Measurements from ENCODE around the gene DMAC2. TPM values are rescaled to one million over a fixed set of nuclear protein-coding genes. Genes with fewer than 3 reads are reported as not detected.
"Not testable (repeated sequence)": the region's sequence is repeated elsewhere in the genome, so short reads cannot be mapped to it uniquely, and the experiment has no call there.

Gene DMAC2
- total RNA-seq, 2 donors from 2014 or later, result 52.9 to 71.5 TPM

DNA sequence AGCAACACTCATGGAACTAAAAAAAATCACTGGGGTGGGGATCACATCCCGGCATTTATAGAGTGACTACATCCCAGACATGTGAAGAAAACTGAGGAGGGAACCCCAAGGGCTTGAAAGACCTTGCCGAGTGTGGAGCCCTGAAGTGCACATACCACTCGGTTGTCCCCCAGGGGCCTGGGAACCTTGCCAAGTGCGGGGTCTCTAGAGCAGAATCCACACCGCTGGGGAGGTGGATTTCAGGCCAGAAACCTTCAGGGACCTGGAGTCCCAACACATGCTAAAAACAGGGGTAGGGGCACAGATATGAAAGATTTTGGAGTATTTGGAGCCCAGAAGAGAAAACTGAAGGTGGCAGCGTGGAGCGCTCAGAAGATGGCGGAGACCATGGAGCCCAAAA lies 38.5 kb upstream of the DMAC2 start:
- TF ChIP-seq, protein P1, sequence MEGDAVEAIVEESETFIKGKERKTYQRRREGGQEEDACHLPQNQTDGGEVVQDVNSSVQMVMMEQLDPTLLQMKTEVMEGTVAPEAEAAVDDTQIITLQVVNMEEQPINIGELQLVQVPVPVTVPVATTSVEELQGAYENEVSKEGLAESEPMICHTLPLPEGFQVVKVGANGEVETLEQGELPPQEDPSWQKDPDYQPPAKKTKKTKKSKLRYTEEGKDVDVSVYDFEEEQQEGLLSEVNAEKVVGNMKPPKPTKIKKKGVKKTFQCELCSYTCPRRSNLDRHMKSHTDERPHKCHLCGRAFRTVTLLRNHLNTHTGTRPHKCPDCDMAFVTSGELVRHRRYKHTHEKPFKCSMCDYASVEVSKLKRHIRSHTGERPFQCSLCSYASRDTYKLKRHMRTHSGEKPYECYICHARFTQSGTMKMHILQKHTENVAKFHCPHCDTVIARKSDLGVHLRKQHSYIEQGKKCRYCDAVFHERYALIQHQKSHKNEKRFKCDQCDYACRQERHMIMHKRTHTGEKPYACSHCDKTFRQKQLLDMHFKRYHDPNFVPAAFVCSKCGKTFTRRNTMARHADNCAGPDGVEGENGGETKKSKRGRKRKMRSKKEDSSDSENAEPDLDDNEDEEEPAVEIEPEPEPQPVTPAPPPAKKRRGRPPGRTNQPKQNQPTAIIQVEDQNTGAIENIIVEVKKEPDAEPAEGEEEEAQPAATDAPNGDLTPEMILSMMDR (conservative IDR thresholded peaks at IDR 0.05), result no peak
- H3K9me3 Mint-ChIP-seq, result peaks cover 62% of the 10 kb centered on the region
- peak; percentile 43 for DNase-seq
- H3K4me1 Mint-ChIP-seq, result no peaks in the 10 kb centered on the region
- peaks cover 4% of the 10 kb centered on the region for H3K27me3 ChIP-seq (ENCODE audit: control insufficient read depth, insufficient read depth, low read length, poor library complexity, severe bottlenecking)
- no peak overlapping the region for H3K4me3 Mint-ChIP-seq
- H3K4me1 ChIP-seq (ENCODE audit: control insufficient read depth, insufficient read depth, low read length), result no peaks in the 10 kb centered on the region
- H3K36me3 Mint-ChIP-seq (ENCODE audit: low read depth), result no peaks in the 10 kb centered on the region
- no peaks in the 10 kb centered on the region for H3K36me3 ChIP-seq (ENCODE audit: control insufficient read depth, insufficient read depth, low read length)
- WGBS, 2 experiments (ENCODE audit: insufficient coverage in 1 of 2, insufficient read length in 1 of 2), result 77 to 80% methylated on average over 7 to 8 of the region's 8 CpGs
- no peak overlapping the region for H3K9ac ChIP-seq (ENCODE audit: extremely low read depth, low read length, poor library complexity, severe bottlenecking)
- no peak overlapping the region for H3K27ac Mint-ChIP-seq
- no peak overlapping the region for H3K27ac ChIP-seq (ENCODE audit: low read depth, low read length)
- peaks cover 7% of the 10 kb centered on the region for H3K27me3 Mint-ChIP-seq (ENCODE audit: insufficient read depth)
- no peak overlapping the region for H3K4me3 ChIP-seq (ENCODE audit: low read length)
- peaks cover 6% of the 10 kb centered on the region for H3K9me3 ChIP-seq (ENCODE audit: control insufficient read depth, low read length)

DNA sequence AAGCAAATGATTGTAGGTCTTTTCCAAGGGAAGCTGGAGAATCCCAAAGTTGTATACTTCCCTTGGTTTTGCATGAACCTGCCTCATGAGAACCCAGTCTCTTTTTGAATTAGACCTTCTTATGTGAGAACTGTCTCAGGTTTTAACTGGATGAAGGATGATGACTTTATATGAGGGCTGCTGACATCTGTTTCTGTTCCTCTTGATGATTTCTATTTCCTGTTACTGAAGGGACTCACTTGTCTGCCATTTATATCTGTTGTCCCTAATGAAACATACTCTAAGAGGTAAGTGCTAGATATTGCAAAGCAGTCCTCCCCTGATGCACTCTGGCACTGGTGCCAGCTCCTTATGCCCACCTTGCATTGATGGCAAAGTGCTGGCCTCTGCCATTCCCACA lies 36.9 kb upstream of the DMAC2 start:
- Histone ChIP-seq H3K4me1 (ENCODE audit: control insufficient read depth, insufficient read depth, low read length) (no peaks in the 10 kb centered on the region), H3K27ac (ENCODE audit: low read depth, low read length) (no peak overlapping the region), H3K27me3 (ENCODE audit: control insufficient read depth, insufficient read depth, low read length, poor library complexity, severe bottlenecking) (no peaks in the 10 kb centered on the region), H3K36me3 (ENCODE audit: control insufficient read depth, insufficient read depth, low read length) (no peaks in the 10 kb centered on the region), H3K4me3 (ENCODE audit: low read length) (no peak overlapping the region), H3K9me3 (ENCODE audit: control insufficient read depth, low read length) (no peaks in the 10 kb centered on the region), H3K9ac (ENCODE audit: extremely low read depth, low read length, poor library complexity, severe bottlenecking) (no peak overlapping the region)
- H3K4me1 Mint-ChIP-seq, result no peaks in the 10 kb centered on the region
- no peak overlapping the region for H3K4me3 Mint-ChIP-seq
- peaks cover 5% of the 10 kb centered on the region for H3K27me3 Mint-ChIP-seq (ENCODE audit: insufficient read depth)
- TF ChIP-seq, protein P1 (conservative IDR thresholded peaks at IDR 0.05), result no peak
- peaks cover 66% of the 10 kb centered on the region for H3K9me3 Mint-ChIP-seq
- no peak overlapping the region for H3K27ac Mint-ChIP-seq
- DNase-seq, result no peak
- no peaks in the 10 kb centered on the region for H3K36me3 Mint-ChIP-seq (ENCODE audit: low read depth)

DNA sequence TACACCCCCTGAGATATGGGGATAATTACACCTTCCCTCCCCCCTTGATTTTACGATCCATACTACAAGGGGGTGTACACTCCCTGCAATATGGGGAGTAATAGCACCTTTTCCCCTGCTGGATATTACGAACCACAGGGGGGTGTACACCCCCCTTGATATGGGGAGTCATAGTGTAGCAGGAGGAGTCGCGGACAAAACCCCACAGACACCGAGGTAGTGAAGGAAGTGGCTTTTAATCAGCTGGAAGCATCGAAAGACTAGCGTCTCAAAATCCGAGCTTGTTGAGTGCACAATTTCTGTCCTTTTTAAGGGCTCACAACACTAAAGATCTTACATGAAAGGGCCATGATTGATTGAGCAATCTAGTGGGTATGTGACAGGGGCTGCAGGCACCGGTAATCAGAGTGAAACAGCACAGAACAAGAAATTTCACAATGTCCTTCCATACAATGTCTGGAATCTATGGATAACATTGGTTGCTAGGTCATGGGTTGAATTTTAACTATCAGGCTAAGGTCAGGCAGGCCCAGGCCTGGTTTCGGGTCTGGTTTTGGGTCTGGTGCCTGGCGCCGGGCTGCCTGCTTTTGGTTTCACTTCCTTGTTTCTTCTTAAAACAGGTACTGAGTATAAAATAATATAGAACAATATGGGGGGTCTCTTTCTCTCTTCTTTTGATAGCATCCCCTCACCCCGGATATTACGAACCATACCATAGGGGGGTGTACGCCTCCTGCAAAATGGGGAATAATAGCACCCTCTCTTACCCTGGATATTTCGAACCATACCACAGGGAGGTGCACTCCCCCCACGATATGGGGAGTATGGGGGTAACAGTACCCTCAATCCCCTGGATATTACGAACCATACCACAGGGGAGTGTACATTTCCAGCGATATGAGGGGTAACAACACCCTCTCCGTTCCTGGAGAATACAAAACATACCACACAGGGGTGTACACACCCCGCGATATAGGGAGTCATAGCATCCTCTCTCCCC lies 23.8 kb upstream of the DMAC2 start:
- 82 to 83% methylated on average over 13 to 18 of the region's 22 CpGs for WGBS, 2 experiments (ENCODE audit: insufficient coverage in 1 of 2, insufficient read length in 1 of 2)
- not testable (repeated sequence) for H3K4me1 ChIP-seq (ENCODE audit: control insufficient read depth, insufficient read depth, low read length); H3K4me3 Mint-ChIP-seq; H3K9ac ChIP-seq (ENCODE audit: extremely low read depth, low read length, poor library complexity, severe bottlenecking); H3K27ac Mint-ChIP-seq; DNase-seq; H3K36me3 Mint-ChIP-seq (ENCODE audit: low read depth); H3K4me1 Mint-ChIP-seq; H3K27ac ChIP-seq (ENCODE audit: low read depth, low read length); H3K9me3 ChIP-seq (ENCODE audit: control insufficient read depth, low read length); H3K4me3 ChIP-seq (ENCODE audit: low read length); H3K27me3 Mint-ChIP-seq (ENCODE audit: insufficient read depth); H3K36me3 ChIP-seq (ENCODE audit: control insufficient read depth, insufficient read depth, low read length); H3K27me3 ChIP-seq (ENCODE audit: control insufficient read depth, insufficient read depth, low read length, poor library complexity, severe bottlenecking)
- peaks cover 36% of the 10 kb centered on the region for H3K9me3 Mint-ChIP-seq
